ENCODE data around the gene CELF2. TPM values are rescaled to one million over a fixed set of nuclear protein-coding genes. Genes with fewer than 3 reads are reported as not detected.

Gene CELF2
- total and polyA plus RNA-seq, 2 of the 4 experiments (the other 2 are of a cell fraction): 3.5 to 6.6 TPM

DNA sequence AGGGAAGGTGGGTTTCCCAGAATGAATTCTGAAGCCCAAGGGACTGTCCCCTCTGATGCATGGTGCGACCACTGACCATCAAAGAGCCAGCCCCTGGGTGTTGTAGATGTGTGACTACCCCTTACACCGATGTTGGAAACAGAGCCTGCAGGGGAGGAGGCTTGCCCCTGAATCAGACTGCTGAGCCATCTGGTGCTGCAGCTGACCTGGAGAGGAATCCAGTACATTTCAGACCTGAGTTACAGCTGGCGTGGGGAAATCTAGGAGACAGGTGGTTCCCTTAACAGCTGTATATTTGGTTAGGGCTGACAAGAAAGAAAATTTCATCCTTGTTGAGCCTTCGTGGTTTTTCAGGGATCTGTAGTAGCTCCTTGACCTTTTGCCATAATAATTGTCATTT, 195.5 kb downstream of the CELF2 start:
- DNase-seq: no peak
- Histone ChIP-seq H3K4me3 (ENCODE audit: insufficient read depth, low read depth, low read length) (no peak overlapping the region), H3K18ac (ENCODE audit: low read depth, low read length) (no peak overlapping the region), H3K9me1 (ENCODE audit: insufficient read depth, low read length) (no peaks in the 10 kb centered on the region), H3K27me3 (ENCODE audit: control insufficient read depth, insufficient read depth, low read length) (no peaks in the 10 kb centered on the region), H3K79me1 (ENCODE audit: low read depth in 1 of 2, low read length in 2 of 2) (no peaks in the 10 kb centered on the region), H3K23ac (ENCODE audit: low read depth, low read length) (no peak overlapping the region), H4K20me1 (ENCODE audit: insufficient read depth, low read length) (no peaks in the 10 kb centered on the region), H3K9ac (ENCODE audit: low read depth, low read length) (no peak overlapping the region), H2AFZ (replicated peaks; ENCODE audit: low read length, poor library complexity) (no peak overlapping the region), H4K91ac (ENCODE audit: insufficient read depth, low read depth, low read length) (no peak overlapping the region), H2BK5ac (ENCODE audit: low read depth, low read length, poor library complexity, severe bottlenecking) (no peak overlapping the region), H3K4me2 (ENCODE audit: low read depth, low read length) (no peak overlapping the region), H2BK20ac (ENCODE audit: low read depth, low read length) (no peak overlapping the region), H3K9me3 (ENCODE audit: control insufficient read depth, insufficient read depth, low read length) (no peaks in the 10 kb centered on the region), H3K56ac (ENCODE audit: extremely low read depth, insufficient read depth, low read length) (no peak overlapping the region), H3K27ac (ENCODE audit: insufficient read depth, low read length) (no peak overlapping the region), H2AK9ac (replicated peaks; ENCODE audit: low read depth, low read length, poor library complexity) (no peak overlapping the region), H3K4ac (ENCODE audit: low read depth, low read length) (no peak overlapping the region), H2AK5ac (ENCODE audit: low read depth, low read length) (no peak overlapping the region), H3K36me3 (ENCODE audit: control insufficient read depth, insufficient read depth, low read length) (no peaks in the 10 kb centered on the region), H2BK120ac (ENCODE audit: low read depth, low read length) (no peak overlapping the region), H3K4me1 (ENCODE audit: control insufficient read depth, insufficient read depth, low read length) (no peaks in the 10 kb centered on the region), H2BK15ac (ENCODE audit: low read depth, low read length) (no peak overlapping the region), H3K14ac (replicated peaks; ENCODE audit: low read depth, low read length) (no peak overlapping the region), H4K5ac (ENCODE audit: low read depth, low read length) (no peak overlapping the region), H4K8ac (ENCODE audit: low read depth in 2 of 2, low read length in 2 of 2) (no peak overlapping the region)
- no CpG with 5 or more reads among the region's 4 CpGs for WGBS, 2 experiments (ENCODE audit: extremely low coverage in 2 of 2, insufficient read length in 1 of 2)
- dilution Hi-C loops (cut with HindIII; ENCODE audit: low sequenced_read_pairs, unreplicated experiment) (no loop called here), intact Hi-C loops (cut with micrococcal nuclease) (no loop called here), in situ Hi-C loops (cut with MboI; ENCODE audit: low sequenced_read_pairs) (no loop called here)
- POLR2A ChIA-PET (ENCODE audit: unreplicated experiment): no interaction called here
- BruUV-seq (replicated peaks): no TSS peak
- ATAC-seq (ENCODE audit: low read depth): no peak
- TF ChIP-seq MAFK (IDR thresholded peaks at IDR 0.05; ENCODE audit: low read depth, low read length) (no peak), CTCF (conservative IDR thresholded peaks at IDR 0.05; ENCODE audit: low read depth, low read length) (no peak), CHD1 (IDR thresholded peaks at IDR 0.05; ENCODE audit: low read depth, low read length) (no peak), POLR2A (IDR thresholded peaks at IDR 0.05; ENCODE audit: low read depth, low read length) (no peak), RAD21 (IDR thresholded peaks at IDR 0.05; ENCODE audit: low read length) (no peak), SMC3 (IDR thresholded peaks at IDR 0.05; ENCODE audit: low read depth, low read length) (no peak), RFX5 (IDR thresholded peaks at IDR 0.05; ENCODE audit: low read depth, low read length) (no peak)
- TF ChIP-seq, protein P1, sequence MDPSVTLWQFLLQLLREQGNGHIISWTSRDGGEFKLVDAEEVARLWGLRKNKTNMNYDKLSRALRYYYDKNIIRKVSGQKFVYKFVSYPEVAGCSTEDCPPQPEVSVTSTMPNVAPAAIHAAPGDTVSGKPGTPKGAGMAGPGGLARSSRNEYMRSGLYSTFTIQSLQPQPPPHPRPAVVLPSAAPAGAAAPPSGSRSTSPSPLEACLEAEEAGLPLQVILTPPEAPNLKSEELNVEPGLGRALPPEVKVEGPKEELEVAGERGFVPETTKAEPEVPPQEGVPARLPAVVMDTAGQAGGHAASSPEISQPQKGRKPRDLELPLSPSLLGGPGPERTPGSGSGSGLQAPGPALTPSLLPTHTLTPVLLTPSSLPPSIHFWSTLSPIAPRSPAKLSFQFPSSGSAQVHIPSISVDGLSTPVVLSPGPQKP (IDR thresholded peaks at IDR 0.05; ENCODE audit: borderline replicate concordance, low read depth, low read length): no peak
- CTCF ChIA-PET: no interaction called here
